T-helper 22 cell (primary cell): Measurements from ENCODE around the gene FAR2.
"Not testable (repeated sequence)": the region's sequence is repeated elsewhere in the genome, so short reads cannot be mapped to it uniquely, and the experiment has no call there.

Experiments used
- DNase-seq: peaks from one replicate; pipeline ENCODE4 v3.0.0-alpha.2; 2020; ENCODE audit warnings: low read depth

The FAR2 gene

GRCh38 chr12:29333178-29333577 lies 184.1 kb downstream of the FAR2 start:
- no peak for DNase-seq

- DNase-seq, result no peak
These were observed 185.9 kb downstream of the FAR2 start for GRCh38 chr12:29334937-29335336.

DNA sequence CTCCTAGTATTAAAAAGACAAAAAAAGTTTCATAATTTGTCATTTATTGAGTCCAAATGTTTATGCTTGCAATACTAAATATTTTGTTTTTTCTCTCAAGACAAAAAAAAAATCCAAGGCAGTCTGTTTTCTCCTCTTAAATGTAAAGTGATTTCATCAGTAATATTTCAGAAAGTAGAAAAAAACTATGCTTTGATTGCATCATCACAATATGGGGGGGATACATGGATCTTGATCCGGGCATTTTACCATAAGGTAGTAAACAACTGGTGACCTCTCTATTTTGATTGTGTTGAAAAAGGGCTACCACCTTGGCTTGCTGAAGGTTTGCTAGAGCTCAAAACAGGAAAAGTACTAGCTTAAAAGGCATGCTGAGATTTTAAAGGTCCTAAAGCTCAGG lies 188.2 kb downstream of the FAR2 start:
- no peak for DNase-seq

GRCh38 chr12:29343022-29343799 lies 194.1 kb downstream of the FAR2 start:
- no peak for DNase-seq

GRCh38 chr12:29346769-29347421 lies 197.8 kb downstream of the FAR2 start:
- DNase-seq, result no peak

GRCh38 chr12:29350080-29350479 lies 201.0 kb downstream of the FAR2 start:
- no peak for DNase-seq

- no peak for DNase-seq
These were observed 205.9 kb downstream of the FAR2 start for GRCh38 chr12:29354954-29355353.

GRCh38 chr12:29365091-29365490 lies 216.0 kb downstream of the FAR2 start:
- no peak for DNase-seq

DNA sequence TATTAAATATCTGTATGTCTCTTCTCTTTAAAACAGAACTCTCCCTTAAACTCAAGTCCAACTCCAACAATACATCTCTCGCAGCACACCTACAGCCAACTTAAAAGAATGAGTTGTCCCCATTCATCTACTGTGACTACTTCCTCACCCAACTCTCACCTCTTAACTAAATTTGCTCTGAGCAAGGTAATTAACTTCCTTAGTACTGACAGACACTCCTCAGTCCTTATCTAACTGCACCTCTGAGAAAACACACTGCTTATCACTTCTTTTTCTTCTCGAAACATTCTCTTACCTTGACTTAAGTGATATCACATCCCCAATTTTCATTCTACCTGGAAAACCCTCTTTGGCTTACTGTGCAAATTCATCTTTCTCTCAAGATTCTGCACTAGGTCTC lies 224.9 kb downstream of the FAR2 start:
- DNase-seq, result no peak

DNA sequence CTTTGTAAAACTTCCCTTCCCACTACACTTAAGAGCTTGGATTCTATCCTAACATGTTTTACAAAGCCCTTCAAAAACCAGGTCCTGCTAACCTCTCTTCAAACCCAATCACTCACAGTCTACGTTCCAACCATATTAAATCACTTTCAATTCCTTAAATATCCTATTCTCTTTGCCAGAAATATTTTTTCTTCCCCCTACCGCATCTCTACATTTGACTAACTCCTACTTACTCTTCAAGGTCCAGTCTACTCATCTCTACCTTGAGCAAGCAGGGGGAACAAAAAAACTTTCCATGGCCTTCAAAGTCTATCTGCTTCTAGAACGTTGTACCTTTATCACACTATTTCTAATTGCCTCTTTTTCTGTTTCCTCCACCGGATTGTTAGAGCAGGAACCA lies 225.8 kb downstream of the FAR2 start:
- DNase-seq, result no peak

DNA sequence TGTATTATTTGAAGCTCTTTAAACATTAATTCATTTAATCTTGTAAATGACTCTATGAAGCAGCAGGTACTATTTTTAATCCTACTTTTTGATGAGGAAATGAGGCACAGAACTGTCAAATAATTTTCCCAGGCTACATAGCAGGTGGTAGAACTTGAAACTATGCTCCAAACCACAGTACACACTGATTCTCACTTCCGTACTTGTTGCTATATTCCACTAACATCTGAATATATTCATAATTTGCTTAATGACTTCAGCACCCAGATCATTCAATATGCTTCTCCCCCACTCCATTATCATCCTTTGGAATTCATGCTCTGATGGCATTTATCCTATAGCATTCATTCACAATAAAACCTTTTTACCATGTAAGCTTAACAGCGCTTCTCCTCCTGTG lies 227.0 kb downstream of the FAR2 start:
- DNase-seq, result no peak

- peak; percentile 85 for DNase-seq
These were observed 231.8 kb downstream of the FAR2 start, which contains the start of gene ERGIC2 for GRCh38 chr12:29380536-29381523. Gene ERGIC2, minus strand, starts transcription at chr12:29381172. Its CDS starts 9,539 bp downstream, at chr12:29371633.

GRCh38 chr12:29382251-29382650 lies 233.2 kb downstream of the FAR2 start:
- DNase-seq, result no peak

GRCh38 chr12:29385194-29385593 lies 236.1 kb downstream of the FAR2 start:
- DNase-seq, result not testable (repeated sequence)
